ENCODE data around the gene VPS26C.
A peak's percentile ranks its signal among the peaks of the same experiment; 100 is the strongest.

VPS26C gene

GRCh38 chr21:37188825-37189224, 78.3 kb downstream of the VPS26C start:
- Mint-ChIP-seq H3K27ac (no peak overlapping the region), H3K9me3 (no peaks in the 10 kb centered on the region), H3K27me3 (no peaks in the 10 kb centered on the region), H3K4me3 (no peak overlapping the region), H3K36me3 (ENCODE audit: low read depth) (peaks cover 61% of the 10 kb centered on the region), H3K4me1 (ENCODE audit: low read depth) (peaks cover 10% of the 10 kb centered on the region)

DNA sequence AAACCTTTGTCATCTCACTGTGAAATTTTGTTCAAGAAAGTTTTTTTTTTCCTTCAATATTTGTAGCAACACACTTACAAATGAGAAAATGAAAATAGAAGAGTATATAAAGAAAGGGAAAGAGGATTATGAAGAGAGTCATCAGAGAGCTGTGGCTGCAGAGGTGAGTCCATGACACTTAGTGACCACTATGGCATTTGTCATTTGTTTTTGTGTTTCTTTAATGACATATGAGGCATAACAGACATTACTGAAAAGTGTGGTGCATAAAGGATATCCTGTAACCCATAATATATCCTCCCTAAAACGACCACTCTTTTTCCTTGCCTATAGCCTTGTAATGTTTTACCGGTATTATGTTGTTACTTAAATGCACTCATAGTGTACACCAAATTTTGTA, 80.2 kb downstream of the VPS26C start:
- Mint-ChIP-seq H3K4me1 (ENCODE audit: low read depth) (peaks cover 14% of the 10 kb centered on the region), H3K4me3 (no peak overlapping the region), H3K9me3 (no peaks in the 10 kb centered on the region), H3K27ac (no peak overlapping the region), H3K36me3 (ENCODE audit: low read depth) (peaks cover 52% of the 10 kb centered on the region), H3K27me3 (no peaks in the 10 kb centered on the region)

- Mint-ChIP-seq H3K4me1 (ENCODE audit: low read depth) (peaks cover 14% of the 10 kb centered on the region), H3K9me3 (peaks cover 2% of the 10 kb centered on the region), H3K27me3 (no peaks in the 10 kb centered on the region), H3K27ac (peak overlapping the region; percentile 57), H3K36me3 (ENCODE audit: low read depth) (peaks cover 53% of the 10 kb centered on the region), H3K4me3 (no peak overlapping the region)
Measured at GRCh38 chr21:37184784-37185593, 82.1 kb downstream of the VPS26C start.

- H3K36me3 Mint-ChIP-seq (ENCODE audit: low read depth) = peaks cover 52% of the 10 kb centered on the region
- H3K4me1 Mint-ChIP-seq (ENCODE audit: low read depth) = peaks cover 14% of the 10 kb centered on the region
- H3K27ac Mint-ChIP-seq = no peak overlapping the region
Measured at GRCh38 chr21:37183749-37184148, 83.4 kb downstream of the VPS26C start.

DNA sequence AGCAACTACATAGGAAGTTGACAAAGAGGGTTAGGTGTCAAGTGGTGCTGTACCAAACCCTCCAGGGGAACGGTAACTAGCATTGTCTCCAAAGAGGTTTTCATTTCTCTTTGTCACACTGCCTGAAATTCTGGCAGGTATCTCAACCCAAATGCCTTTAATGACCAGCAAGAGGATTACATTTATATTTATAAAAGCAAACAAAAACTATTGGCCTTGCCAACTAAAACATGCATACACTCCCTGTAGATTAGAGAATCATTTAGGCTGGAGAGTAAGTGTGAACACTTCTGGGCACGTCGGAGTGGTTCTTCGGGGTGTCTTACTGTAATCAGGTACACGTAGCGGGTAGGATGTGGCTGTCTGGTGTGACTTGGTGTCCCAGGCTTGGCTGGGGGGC, 84.9 kb downstream of the VPS26C start:
- H3K27ac Mint-ChIP-seq = no peak overlapping the region
- peaks cover 59% of the 10 kb centered on the region for H3K36me3 Mint-ChIP-seq (ENCODE audit: low read depth)
- no peak overlapping the region for H3K4me3 Mint-ChIP-seq
- peaks cover 9% of the 10 kb centered on the region for H3K9me3 Mint-ChIP-seq
- no peaks in the 10 kb centered on the region for H3K27me3 Mint-ChIP-seq
- H3K4me1 Mint-ChIP-seq (ENCODE audit: low read depth) = peaks cover 14% of the 10 kb centered on the region

More at GRCh38 chr21:37183749-37184148, 83.4 kb downstream of the VPS26C start:
- H3K27me3 Mint-ChIP-seq = no peaks in the 10 kb centered on the region
- no peak overlapping the region for H3K4me3 Mint-ChIP-seq
- H3K9me3 Mint-ChIP-seq = peaks cover 9% of the 10 kb centered on the region

DNA sequence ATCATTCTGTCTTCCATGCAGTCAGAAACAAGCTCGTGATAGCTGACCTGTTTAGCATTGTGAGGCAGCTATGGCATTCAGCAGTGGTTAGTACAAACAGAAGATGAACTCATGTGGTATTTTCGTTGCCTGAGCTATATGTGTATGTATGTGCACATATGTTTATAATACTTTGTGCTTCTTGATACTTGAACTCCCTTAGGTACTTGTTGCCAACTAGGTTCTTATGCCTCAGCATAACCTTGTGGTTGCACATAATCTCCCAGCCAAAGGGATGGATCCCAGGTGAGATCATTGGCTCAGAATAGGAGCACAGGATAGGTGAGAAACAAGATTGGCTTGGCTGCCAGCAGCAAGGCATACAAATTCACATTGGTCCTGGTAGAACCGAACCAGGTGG, 86.1 kb downstream of the VPS26C start:
- Mint-ChIP-seq H3K27ac (no peak overlapping the region), H3K27me3 (no peaks in the 10 kb centered on the region), H3K4me1 (ENCODE audit: low read depth) (peaks cover 14% of the 10 kb centered on the region), H3K4me3 (no peak overlapping the region), H3K9me3 (peaks cover 9% of the 10 kb centered on the region), H3K36me3 (ENCODE audit: low read depth) (peaks cover 60% of the 10 kb centered on the region)

- no peak overlapping the region for H3K27ac Mint-ChIP-seq
- H3K4me1 Mint-ChIP-seq (ENCODE audit: low read depth) = no peaks in the 10 kb centered on the region
- H3K4me3 Mint-ChIP-seq = no peak overlapping the region
- peaks cover 64% of the 10 kb centered on the region for H3K36me3 Mint-ChIP-seq (ENCODE audit: low read depth)
- peaks cover 9% of the 10 kb centered on the region for H3K9me3 Mint-ChIP-seq
- H3K27me3 Mint-ChIP-seq = no peaks in the 10 kb centered on the region
Measured at GRCh38 chr21:37176716-37177115, 90.4 kb downstream of the VPS26C start.
